Hepatocyte (in vitro differentiated cells): Measurements from ENCODE around the gene FCRL4.

Experiments
- CTCF ChIP-seq: fragments of 200-600 bp; sonication (generic); IDR thresholded peaks from 2 replicates; pipeline ENCODE4 v1.5.1; 2016; ENCODE audit warnings: antibody characterized with exemption, mild to moderate bottlenecking; ENCODE audit not compliant: poor library complexity
- EZH2 ChIP-seq: fragments of 200-600 bp; sonication (generic); IDR thresholded peaks from 2 replicates; pipeline ENCODE4 v1.6.1; 2016; ENCODE audit warnings: antibody characterized with exemption, mild to moderate bottlenecking, borderline replicate concordance
- EZH2phosphoT487 ChIP-seq: fragments of 200-600 bp; sonication (generic); IDR thresholded peaks from one replicate; pipeline ENCODE4 v1.6.1; 2018; ENCODE audit warnings: antibody characterized with exemption, mild to moderate bottlenecking, low read depth, moderate library complexity; ENCODE audit not compliant: unreplicated experiment, severe bottlenecking

GRCh38 chr1:157562515-157562914 lies 35.4 kb downstream of the FCRL4 start:
- TF ChIP-seq CTCF: no peak
- no peak for TF ChIP-seq EZH2
- no peak for TF ChIP-seq EZH2phosphoT487
